Measurements from ENCODE around the gene MLLT10. TPM values are rescaled to one million over a fixed set of nuclear protein-coding genes. Genes with fewer than 3 reads are reported as not detected.

The MLLT10 gene
- total and polyA plus RNA-seq, 4 donors: 20.6 to 97.8 (median 35.7) TPM

GRCh38 chr10:21497177-21497807 is 36.7 kb upstream of the MLLT10 start:
- peak; percentile 67 for ATAC-seq (ENCODE audit: insufficient read depth, low FRiP score)
- WGBS, 2 donors: 1 to 2% methylated on average over 33 to 37 of the region's 37 CpGs

GRCh38 chr10:21498377-21498776 is 35.7 kb upstream of the MLLT10 start:
- Histone ChIP-seq H3K9me3 (ENCODE audit: control insufficient read depth in 4 of 4, insufficient read depth in 3 of 4, low read length in 3 of 4) (no peaks in the 10 kb centered on the region), H3K36me3 (ENCODE audit: control insufficient read depth in 4 of 4, insufficient read depth in 4 of 4, low read length in 4 of 4) (no peaks in the 10 kb centered on the region), H3K9ac (ENCODE audit: insufficient read depth in 1 of 2, low read length in 2 of 2) (no peak overlapping the region), H3K4me3 (no peak overlapping the region), H3K27me3 (ENCODE audit: control insufficient read depth in 3 of 3, insufficient read depth in 3 of 3, low read length in 2 of 3) (no peaks in the 10 kb centered on the region), H3K4me1 (ENCODE audit: control insufficient read depth in 5 of 5, insufficient read depth in 5 of 5, low read length in 5 of 5) (peaks cover 0 to 29% (median 6%) of the 10 kb centered on the region in 5 donors), H3K27ac (ENCODE audit: low read depth in 1 of 2, low read length in 1 of 2) (no peak overlapping the region)
- ATAC-seq (ENCODE audit: insufficient read depth, low FRiP score) (no peak), DNase-seq (peak in 2 of 3 donors; percentile 57 to 61)
- TF ChIP-seq CTCF (IDR thresholded peaks at IDR 0.05; ENCODE audit: control extremely low read depth, extremely low read depth): no peak
- 89 to 94% methylated on average over 2 of the region's 2 CpGs for WGBS, 2 donors

More at GRCh38 chr10:21497177-21497807, 36.7 kb upstream of the MLLT10 start:
- peak overlapping the region; percentile 54 to 83 for H3K27ac ChIP-seq (ENCODE audit: low read depth in 1 of 2, low read length in 1 of 2)
- H3K27me3 ChIP-seq (ENCODE audit: control insufficient read depth in 3 of 3, insufficient read depth in 3 of 3, low read length in 2 of 3): no peaks in the 10 kb centered on the region
- H3K4me1 ChIP-seq (ENCODE audit: control insufficient read depth in 5 of 5, insufficient read depth in 5 of 5, low read length in 5 of 5): peaks cover 0 to 29% (median 6%) of the 10 kb centered on the region in 5 donors
- H3K36me3 ChIP-seq (ENCODE audit: control insufficient read depth in 4 of 4, insufficient read depth in 4 of 4, low read length in 4 of 4): no peaks in the 10 kb centered on the region
- H3K4me3 ChIP-seq: peak overlapping the region; percentile 40
- peak overlapping the region; percentile 49 to 94 for H3K9ac ChIP-seq (ENCODE audit: insufficient read depth in 1 of 2, low read length in 2 of 2)
- TF ChIP-seq CTCF (IDR thresholded peaks at IDR 0.05; ENCODE audit: control extremely low read depth, extremely low read depth): no peak
- DNase-seq: peak; percentile 97 to 98 (median 98)
- H3K9me3 ChIP-seq (ENCODE audit: control insufficient read depth in 4 of 4, insufficient read depth in 3 of 4, low read length in 3 of 4): no peaks in the 10 kb centered on the region

GRCh38 chr10:21498986-21499385 is 35.0 kb upstream of the MLLT10 start:
- Histone ChIP-seq H3K27ac (ENCODE audit: low read depth in 1 of 2, low read length in 1 of 2) (no peak overlapping the region), H3K36me3 (ENCODE audit: control insufficient read depth in 4 of 4, insufficient read depth in 4 of 4, low read length in 4 of 4) (no peaks in the 10 kb centered on the region), H3K27me3 (ENCODE audit: control insufficient read depth in 3 of 3, insufficient read depth in 3 of 3, low read length in 2 of 3) (no peaks in the 10 kb centered on the region), H3K9me3 (ENCODE audit: control insufficient read depth in 4 of 4, insufficient read depth in 3 of 4, low read length in 3 of 4) (no peaks in the 10 kb centered on the region), H3K9ac (ENCODE audit: insufficient read depth in 1 of 2, low read length in 2 of 2) (no peak overlapping the region), H3K4me3 (no peak overlapping the region), H3K4me1 (ENCODE audit: control insufficient read depth in 5 of 5, insufficient read depth in 5 of 5, low read length in 5 of 5) (peaks cover 0 to 24% (median 6%) of the 10 kb centered on the region in 5 donors)
- DNase-seq: no peak
- no peak for ATAC-seq (ENCODE audit: insufficient read depth, low FRiP score)
- TF ChIP-seq CTCF (IDR thresholded peaks at IDR 0.05; ENCODE audit: control extremely low read depth, extremely low read depth): no peak
- 94 to 95% methylated on average over 8 of the region's 8 CpGs for WGBS, 2 donors

Measured in lung (tissue), 12 donors.